Stimulated activated CD4-positive, alpha-beta T cell treated with anti-CD3 and anti-CD28 coated beads, Interleukin-15, amount 100 ng/mL, for 48 hours (primary cell): ENCODE data around the gene DENND2C.

Experiments
- DNase-seq, 2 donors: peaks; one replicate each; pipeline ENCODE4 v3.0.0-alpha.2; 2020; ENCODE audit warnings: low read depth in 2 of 2

DENND2C gene

GRCh38 chr1:114669562-114670082 lies at the start of gene DENND2C:
Gene DENND2C (minus strand): TSS chr1:114670049. CDS start chr1:114625984, 44,065 bp downstream.
- DNase-seq = peak in 1 of 2 donors; percentile 67

GRCh38 chr1:114719424-114719787 lies 49.6 kb upstream of the DENND2C start:
- DNase-seq = no peak

- peak in 1 of 2 donors; percentile 11 for DNase-seq
These were observed 49.0 kb upstream of the DENND2C start for GRCh38 chr1:114718661-114719423.

GRCh38 chr1:114716304-114717170 lies 46.7 kb upstream of the DENND2C start, which contains the start of gene NRAS:
Gene NRAS (minus strand): TSS chr1:114716771. CDS start chr1:114716160, 611 bp downstream.
- peak; percentile 89 to 94 for DNase-seq

- DNase-seq = no peak
These were observed 46.1 kb upstream of the DENND2C start for GRCh38 chr1:114715952-114716303.

GRCh38 chr1:114712977-114713376 lies 43.1 kb upstream of the DENND2C start:
- no peak for DNase-seq

GRCh38 chr1:114710360-114710759 lies 40.5 kb upstream of the DENND2C start:
- no peak for DNase-seq

- no peak for DNase-seq
These were observed 37.8 kb upstream of the DENND2C start for GRCh38 chr1:114707604-114708003.

- no peak for DNase-seq
These were observed 33.4 kb upstream of the DENND2C start for GRCh38 chr1:114703242-114703641.

- DNase-seq = no peak
These were observed 32.9 kb upstream of the DENND2C start for GRCh38 chr1:114702737-114703136.

- DNase-seq = no peak
These were observed 32.1 kb upstream of the DENND2C start for GRCh38 chr1:114701931-114702330.

- no peak for DNase-seq
These were observed 30.3 kb upstream of the DENND2C start for GRCh38 chr1:114700036-114700600.

- no peak for DNase-seq
These were observed 27.0 kb upstream of the DENND2C start for GRCh38 chr1:114696810-114697209.

- DNase-seq = no peak
These were observed 25.7 kb upstream of the DENND2C start, which contains the start of gene AMPD1 for GRCh38 chr1:114695430-114696058. Gene AMPD1 (minus strand): TSS chr1:114695546. CDS start chr1:114695471, 75 bp downstream.

- DNase-seq = no peak
These were observed 24.9 kb upstream of the DENND2C start for GRCh38 chr1:114694540-114695310.

- DNase-seq = no peak
These were observed 23.1 kb upstream of the DENND2C start for GRCh38 chr1:114692947-114693346.

GRCh38 chr1:114691061-114691460 lies 21.2 kb upstream of the DENND2C start:
- no peak for DNase-seq

- DNase-seq = no peak
These were observed 20.3 kb upstream of the DENND2C start for GRCh38 chr1:114690148-114690547.

GRCh38 chr1:114688526-114688925 lies 18.7 kb upstream of the DENND2C start:
- no peak for DNase-seq

GRCh38 chr1:114685851-114686250 lies 16.0 kb upstream of the DENND2C start:
- no peak for DNase-seq

GRCh38 chr1:114677691-114678090 lies 7.8 kb upstream of the DENND2C start:
- no peak for DNase-seq
